Skin epidermis (tissue), 12 donors: ENCODE measurements around the gene TREML1.

Source experiments
- H3K27ac ChIP-seq, 21 experiments: fragments of 200-600 bp; sonication (generic) in 11 of 21; one replicate each; pipeline ENCODE4 v1.5.0; 2020; ENCODE audit warnings: mild to moderate bottlenecking in 3 of 21, inconsistent platforms in 2 of 21, moderate library complexity in 2 of 21
- H3K4me3 ChIP-seq, 7 experiments: fragments of 200-600 bp; sonication (generic) in 2 of 7; one replicate each; pipeline ENCODE4 v1.5.0; 2020; ENCODE audit warnings: inconsistent platforms in 2 of 7, mild to moderate bottlenecking in 2 of 7, moderate library complexity in 1 of 7

TREML1 gene

GRCh38 chr6:41182069-41183034 lies 28.2 kb upstream of the TREML1 start:
- H3K27ac ChIP-seq = peak overlapping the region in 2 of 21 experiments; percentile 8 to 20

GRCh38 chr6:41181566-41181965 lies 27.4 kb upstream of the TREML1 start:
- H3K4me3 ChIP-seq = no peak overlapping the region
- no peak overlapping the region for H3K27ac ChIP-seq

More at GRCh38 chr6:41182069-41183034, 28.2 kb upstream of the TREML1 start:
- H3K4me3 ChIP-seq = no peak overlapping the region

DNA sequence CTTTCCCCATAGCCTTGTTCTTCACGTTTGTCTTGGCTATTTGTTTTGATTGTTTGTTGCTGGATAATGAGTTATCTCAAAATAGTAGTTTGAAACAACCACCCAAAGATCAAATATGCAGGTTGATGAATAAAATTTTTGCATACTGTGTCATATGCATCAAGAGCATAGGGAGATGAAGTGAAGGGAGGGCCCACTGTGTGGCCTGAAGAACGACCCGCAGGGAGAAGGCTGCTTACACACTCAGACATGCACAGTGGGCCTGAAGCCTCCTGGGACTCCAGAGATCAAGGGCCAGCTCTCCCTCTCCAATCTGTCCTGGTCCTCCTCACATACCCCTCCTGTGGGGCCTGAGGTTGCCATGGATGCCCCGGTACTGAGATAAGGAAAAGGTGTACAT lies 25.0 kb upstream of the TREML1 start:
- no peak overlapping the region for H3K4me3 ChIP-seq
- no peak overlapping the region for H3K27ac ChIP-seq

DNA sequence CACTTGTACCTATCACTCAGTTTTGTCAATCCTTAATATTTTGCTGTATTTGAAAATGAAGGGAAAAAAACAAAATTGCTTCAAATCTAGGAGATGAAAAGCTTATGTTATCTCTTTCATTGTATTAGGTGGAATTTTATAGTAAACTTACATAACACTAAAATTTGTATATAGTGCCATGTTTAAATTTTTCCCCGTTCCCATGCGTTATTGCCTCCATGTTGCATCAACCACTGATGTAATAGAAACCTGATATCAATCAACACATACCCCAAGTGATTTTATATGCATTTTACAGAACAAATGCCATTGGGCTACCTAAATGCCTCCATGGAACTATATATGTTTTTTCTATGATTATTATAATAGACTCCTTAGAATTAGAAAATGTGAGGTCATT lies 23.5 kb upstream of the TREML1 start:
- H3K27ac ChIP-seq = no peak overlapping the region
- H3K4me3 ChIP-seq = no peak overlapping the region

DNA sequence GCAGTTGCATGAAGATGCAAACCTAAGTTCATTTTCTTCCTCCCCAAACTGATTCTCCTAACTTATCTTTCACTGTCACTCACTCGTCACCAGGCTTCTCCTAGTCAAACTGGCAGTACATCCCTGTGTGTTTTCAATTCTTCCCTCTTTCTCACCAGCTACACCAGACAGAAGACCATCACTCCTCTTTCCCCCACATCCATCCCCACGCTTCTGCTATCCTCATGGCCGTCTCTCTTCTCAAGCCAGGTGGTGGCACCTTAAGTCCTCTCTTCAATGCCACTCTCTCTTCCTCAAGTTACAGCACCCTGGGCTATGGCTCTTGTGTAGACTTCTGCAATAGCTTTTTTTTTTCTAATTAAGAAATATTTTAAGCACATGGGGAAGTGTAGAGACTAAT lies 23.1 kb upstream of the TREML1 start:
- no peak overlapping the region for H3K27ac ChIP-seq
- no peak overlapping the region for H3K4me3 ChIP-seq

DNA sequence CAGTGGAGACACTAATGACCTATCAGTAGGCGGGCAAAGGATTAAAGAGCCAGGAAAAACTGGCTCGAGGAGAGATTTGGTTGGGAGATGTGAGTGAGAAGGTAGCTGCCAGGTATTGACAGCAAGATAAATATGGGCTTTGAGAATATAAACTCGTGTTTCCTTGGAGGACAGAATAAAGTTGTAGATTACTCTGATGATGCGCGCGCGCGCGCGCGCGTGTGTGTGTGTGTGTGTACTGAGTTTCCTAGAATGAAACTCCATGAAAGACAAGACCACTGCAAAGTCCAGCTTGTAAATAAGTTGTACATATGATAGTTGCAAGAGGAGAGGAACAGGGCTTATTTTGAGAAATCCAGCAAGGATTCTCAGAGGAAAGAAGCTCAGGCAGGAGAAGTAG lies 22.0 kb upstream of the TREML1 start:
- H3K4me3 ChIP-seq = no peak overlapping the region
- no peak overlapping the region for H3K27ac ChIP-seq

- Histone ChIP-seq H3K4me3 (no peak overlapping the region), H3K27ac (no peak overlapping the region)
These were observed 20.9 kb upstream of the TREML1 start for GRCh38 chr6:41175084-41175483.

DNA sequence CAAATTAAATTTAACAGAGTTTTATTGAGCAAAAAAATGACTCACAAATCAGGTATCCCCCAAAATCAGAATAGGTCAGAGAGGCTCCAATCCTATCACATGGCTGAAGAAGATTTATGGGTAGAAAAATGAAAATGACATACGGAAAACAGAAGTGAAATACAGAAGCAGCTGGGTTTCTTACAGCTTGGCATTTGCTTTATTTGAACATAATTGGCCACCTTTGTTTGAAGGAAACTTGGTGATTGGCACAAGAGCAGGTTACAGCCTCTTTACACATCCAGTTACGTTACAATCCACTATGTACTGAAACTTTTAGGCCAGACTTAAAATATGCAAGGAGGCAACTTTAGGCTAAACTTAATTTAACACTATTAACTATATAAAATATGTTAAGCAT lies 20.5 kb upstream of the TREML1 start:
- Histone ChIP-seq H3K4me3 (no peak overlapping the region), H3K27ac (no peak overlapping the region)

DNA sequence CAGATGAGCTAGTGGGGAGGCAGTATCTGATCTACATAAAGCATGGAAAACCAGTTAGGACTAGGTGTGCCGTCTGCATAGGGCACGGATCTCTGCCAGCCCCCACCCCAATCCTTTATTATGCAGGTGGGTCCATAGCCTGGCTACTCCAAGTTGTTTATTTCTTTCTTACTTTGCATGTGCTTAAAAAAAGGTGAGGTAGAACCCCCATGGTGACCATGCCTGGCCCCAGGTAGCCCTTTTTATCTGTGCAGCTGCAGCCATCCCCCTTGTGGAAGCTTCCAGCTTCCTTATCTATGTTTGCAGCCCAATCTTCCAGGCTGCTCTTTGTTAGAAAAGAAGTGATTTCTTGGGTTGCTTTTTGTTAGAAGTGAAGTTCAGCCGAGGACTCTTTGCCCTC lies 17.8 kb upstream of the TREML1 start:
- H3K27ac ChIP-seq = no peak overlapping the region
- no peak overlapping the region for H3K4me3 ChIP-seq

- Histone ChIP-seq H3K4me3 (no peak overlapping the region), H3K27ac (no peak overlapping the region)
These were observed 16.5 kb upstream of the TREML1 start for GRCh38 chr6:41170547-41171160.

GRCh38 chr6:41167173-41167963 lies 13.2 kb upstream of the TREML1 start:
- no peak overlapping the region for H3K27ac ChIP-seq

DNA sequence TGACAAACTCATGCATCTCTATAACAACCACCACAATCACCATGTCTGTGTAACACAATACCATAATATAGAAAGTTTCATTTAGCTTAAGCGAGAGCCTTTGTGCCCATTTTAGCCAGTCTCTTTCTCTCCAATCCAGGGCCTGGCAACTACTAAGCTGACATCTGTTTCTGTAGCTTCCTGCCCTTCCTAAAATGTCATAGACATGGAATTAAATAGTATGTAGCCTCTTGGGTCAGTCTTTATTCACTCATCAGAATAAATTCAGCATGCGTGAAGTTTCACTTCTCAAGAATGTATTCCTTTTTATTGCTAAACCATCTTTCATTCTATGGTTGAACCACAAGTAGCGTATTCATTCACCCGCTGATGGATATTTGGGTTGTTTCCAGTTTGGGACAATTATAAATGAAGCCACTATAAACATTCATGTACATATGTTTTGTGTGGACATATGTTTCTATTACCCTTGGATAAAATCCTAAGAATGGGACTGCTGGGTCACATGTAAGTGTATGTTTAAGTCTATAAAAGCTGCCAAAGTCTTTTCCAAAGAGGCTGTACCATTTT lies 10.5 kb upstream of the TREML1 start:
- H3K4me3 ChIP-seq = no peak overlapping the region
- no peak overlapping the region for H3K27ac ChIP-seq

More at GRCh38 chr6:41167173-41167963, 13.2 kb upstream of the TREML1 start:
- H3K4me3 ChIP-seq = no peak overlapping the region

GRCh38 chr6:41163419-41163717 lies 9.2 kb upstream of the TREML1 start:
- no peak overlapping the region for H3K27ac ChIP-seq
- no peak overlapping the region for H3K4me3 ChIP-seq

GRCh38 chr6:41162687-41163418 lies 8.7 kb upstream of the TREML1 start, which contains the start of gene TREM2:
Gene TREM2 (minus strand): TSS chr6:41163116. CDS start chr6:41163082, 34 bp downstream.
- H3K4me3 ChIP-seq = no peak within 1 kb of the TSS
- peak within 1 kb of the TSS in 2 of 21 experiments; percentile 58 for H3K27ac ChIP-seq

GRCh38 chr6:41161851-41162552 lies 7.9 kb upstream of the TREML1 start:
- H3K4me3 ChIP-seq = no peak overlapping the region
- peak overlapping the region in 2 of 21 experiments; percentile 58 for H3K27ac ChIP-seq

DNA sequence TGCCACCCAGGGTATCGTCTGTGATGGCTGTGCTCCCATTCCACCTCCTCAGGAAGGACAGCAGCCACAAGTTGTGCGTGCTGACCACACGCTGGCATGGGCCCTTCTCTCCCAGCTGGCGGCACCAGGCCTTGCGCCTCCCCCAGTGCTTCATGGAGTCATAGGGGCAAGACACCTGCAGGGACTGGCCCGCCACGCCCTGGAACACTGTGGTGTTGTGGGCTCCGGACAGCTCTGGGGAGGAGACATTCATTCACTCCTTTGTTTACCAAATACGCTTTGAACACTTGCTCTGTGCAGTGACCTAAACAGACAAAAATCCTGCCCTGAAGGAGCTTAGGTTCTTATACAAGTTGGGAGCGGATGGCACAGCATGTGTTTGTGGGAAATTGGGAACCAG lies 7.2 kb upstream of the TREML1 start:
- Histone ChIP-seq H3K4me3 (no peak overlapping the region), H3K27ac (no peak overlapping the region)

DNA sequence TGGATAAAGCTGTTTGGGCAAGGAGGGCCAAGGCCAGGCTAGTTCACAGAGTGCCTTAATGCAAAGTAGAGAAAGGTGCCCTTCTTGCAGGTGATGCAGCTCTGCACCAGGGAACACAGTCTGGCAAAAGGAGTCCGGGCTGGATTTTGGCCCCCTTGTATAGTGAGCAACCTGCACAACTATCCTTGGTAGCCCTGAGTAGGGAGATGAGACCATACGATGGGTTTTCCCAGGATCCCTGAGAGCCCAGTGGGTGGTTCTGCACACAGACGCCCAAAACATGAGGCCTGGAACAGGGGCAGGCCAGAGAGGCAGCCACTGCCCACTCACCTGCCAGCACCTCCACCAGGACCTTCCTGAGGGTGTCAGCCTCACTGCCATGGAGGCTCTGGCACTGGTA lies 6.8 kb upstream of the TREML1 start:
- no peak overlapping the region for H3K4me3 ChIP-seq

DNA sequence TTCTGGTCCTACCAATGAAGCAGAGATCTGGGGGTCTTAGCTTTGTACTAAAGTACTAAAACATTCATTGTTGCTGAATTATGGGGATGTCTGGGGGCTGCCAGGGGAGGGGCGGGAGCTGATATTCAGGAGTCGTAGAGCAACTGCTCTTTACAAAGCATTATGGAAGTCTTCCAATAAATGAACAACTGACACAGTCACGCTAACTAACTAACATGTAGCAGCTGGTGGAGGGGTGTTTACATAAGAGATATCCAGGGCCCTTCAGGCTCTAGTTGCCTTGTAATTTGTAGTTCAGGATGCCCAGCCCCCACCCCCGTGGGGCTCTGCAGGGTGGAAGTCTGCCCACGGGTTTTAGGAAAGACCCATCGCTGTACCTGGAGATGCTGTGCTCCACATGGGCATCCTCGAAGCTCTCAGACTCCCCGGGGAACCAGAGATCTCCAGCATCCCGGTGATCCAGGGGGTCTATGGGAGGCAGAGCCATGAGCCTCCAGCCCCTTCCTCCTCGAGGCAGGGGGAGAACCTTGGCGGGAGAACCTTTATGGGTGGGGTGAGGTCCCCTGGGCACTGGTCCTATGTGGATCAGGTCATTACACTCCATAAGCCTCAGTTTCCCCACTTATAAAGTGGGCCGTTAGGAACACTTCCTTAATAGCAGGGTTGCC lies 5.4 kb upstream of the TREML1 start:
- no peak overlapping the region for H3K27ac ChIP-seq
- no peak overlapping the region for H3K4me3 ChIP-seq

More for the DNA sequence above, 6.8 kb upstream of the TREML1 start:
- H3K27ac ChIP-seq = no peak overlapping the region
